Stimulated activated CD4-positive, alpha-beta T cell treated with anti-CD3 and anti-CD28 coated beads, Interleukin-1b, Interleukin-23, amount 100 ng/mL, for 1 hour (primary cell): ENCODE measurements around the gene SENP5.

Experiments used
- DNase-seq, 2 donors: peaks; one replicate each; pipeline ENCODE4 v3.0.0-alpha.2; 2020; ENCODE audit warnings: low read depth in 2 of 2

The SENP5 gene

DNA sequence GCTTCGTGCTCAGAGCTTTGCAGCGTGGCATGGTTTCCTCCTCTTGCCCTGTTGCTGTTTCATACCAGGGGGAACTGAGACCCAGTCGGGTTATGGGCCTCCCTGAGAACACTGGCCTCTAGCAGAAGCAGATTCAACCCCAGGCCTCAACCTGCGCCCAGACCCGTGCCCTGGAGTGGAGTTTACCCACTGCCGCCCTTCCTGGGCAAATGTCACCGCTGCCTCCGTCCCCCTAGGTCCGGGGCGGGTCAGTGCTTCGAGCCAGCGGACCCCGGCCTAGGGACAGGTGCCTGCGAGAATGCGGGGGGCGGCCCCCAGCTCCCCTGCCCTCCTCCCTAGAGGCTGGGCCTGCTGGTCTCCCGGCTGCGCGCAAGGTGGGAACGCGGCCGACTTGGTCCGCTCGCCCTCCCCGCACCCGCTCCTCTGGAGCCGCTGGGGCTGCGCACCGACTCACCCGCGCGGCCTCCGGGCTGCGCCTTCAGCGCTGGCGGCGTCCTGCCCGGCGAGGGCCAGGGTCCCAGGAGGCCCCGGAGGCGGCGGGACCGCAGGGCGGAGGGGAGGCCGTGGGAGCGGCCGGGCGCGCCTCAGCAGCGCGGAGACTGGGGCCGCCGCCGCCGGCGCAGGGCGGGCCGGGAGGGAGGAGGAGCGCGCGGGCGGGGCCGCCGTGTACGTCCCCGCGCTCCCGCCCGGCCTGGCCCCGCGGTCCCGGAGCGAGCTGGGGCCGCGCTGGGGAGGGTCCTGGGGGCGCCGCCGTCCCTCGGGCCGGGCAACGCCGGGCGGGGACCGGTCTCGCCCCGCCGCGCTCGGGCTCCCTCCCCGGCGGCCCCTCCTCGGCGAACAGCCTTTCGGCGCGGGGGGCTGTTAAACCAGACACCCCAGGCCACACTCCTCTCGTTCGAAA lies 100.8 kb downstream of the SENP5 start, which contains the start of gene PIGZ:
TSS of gene PIGZ (minus strand) at position 601 of the 901 bp plus-strand sequence. CDS start 16,802 bp downstream, outside the sequence.
- DNase-seq = no peak

DNA sequence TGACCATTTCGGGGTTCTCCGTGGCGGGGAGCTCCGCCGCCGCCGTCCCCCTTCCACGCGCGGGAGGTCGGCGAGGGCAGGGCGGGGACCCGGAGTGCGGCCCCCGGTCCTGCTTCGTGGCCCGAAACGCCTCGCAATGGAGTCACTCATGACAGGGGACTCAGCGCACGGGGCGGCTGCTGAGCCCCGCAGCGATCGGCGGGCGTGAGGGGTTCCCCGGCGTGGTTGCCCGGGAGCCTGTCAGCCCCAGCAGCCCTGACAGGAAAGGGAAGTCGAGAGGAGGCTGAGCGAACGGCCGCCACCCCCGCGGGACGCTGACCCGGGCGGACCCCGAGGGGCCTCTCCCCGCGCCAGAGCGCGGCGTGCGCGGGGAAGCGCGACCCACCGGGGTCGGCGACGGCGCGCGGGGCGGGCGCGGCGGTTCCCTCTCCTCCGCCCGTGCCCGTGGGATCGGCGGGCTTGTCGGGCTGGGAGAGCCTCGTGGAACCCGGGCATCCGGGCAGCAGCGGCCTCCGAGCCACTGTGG lies 101.5 kb downstream of the SENP5 start:
- no peak for DNase-seq

- DNase-seq = peak; percentile 29 to 48
These were observed 102.2 kb downstream of the SENP5 start for GRCh38 chr3:196969660-196970546.

- DNase-seq = no peak
These were observed 102.9 kb downstream of the SENP5 start for GRCh38 chr3:196970547-196971093.

GRCh38 chr3:196971094-196971698 lies 103.5 kb downstream of the SENP5 start:
- DNase-seq = no peak

GRCh38 chr3:196974661-196975060 lies 106.9 kb downstream of the SENP5 start:
- no peak for DNase-seq

GRCh38 chr3:196975349-196975748 lies 107.6 kb downstream of the SENP5 start:
- DNase-seq = no peak

DNA sequence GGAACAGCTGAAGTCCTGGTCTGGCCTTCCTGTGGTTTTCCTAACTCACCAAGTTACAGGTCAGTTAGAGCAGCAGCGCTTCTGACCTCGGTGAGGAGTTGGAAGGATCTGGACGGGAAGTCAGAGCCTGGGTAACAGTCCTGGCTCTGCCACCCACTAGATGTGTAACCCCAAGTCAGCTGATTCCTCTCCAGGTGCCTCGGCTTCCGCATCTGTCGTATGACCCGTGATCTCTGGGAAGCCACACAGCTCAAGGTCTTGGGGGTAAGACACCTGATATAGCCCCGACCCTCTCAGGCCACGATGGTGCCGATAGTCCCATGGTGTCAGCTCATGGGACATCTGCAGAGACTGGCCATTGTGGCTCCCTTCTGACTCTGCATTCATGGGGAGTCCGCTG lies 109.2 kb downstream of the SENP5 start:
- no peak for DNase-seq

GRCh38 chr3:196979545-196979944 lies 111.8 kb downstream of the SENP5 start:
- no peak for DNase-seq

DNA sequence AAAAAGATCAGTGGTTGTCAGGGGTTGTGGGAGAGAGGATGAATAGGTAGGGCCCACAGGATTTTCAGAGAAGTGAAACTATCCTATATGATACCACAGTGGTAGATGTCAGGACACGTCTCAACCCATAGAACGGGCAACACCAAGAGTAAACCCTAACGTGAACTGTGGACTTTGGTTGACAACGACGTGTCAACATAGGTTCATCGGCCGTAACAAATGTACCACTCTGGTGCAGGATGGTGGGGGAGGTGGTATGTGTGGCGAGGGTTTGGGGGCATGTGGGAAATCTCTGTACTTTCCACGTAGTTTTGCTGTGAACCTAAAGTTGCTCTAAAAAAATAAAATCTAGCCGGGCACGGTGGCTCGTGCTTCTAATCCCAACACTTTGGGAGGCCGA lies 113.9 kb downstream of the SENP5 start:
- DNase-seq = no peak

DNA sequence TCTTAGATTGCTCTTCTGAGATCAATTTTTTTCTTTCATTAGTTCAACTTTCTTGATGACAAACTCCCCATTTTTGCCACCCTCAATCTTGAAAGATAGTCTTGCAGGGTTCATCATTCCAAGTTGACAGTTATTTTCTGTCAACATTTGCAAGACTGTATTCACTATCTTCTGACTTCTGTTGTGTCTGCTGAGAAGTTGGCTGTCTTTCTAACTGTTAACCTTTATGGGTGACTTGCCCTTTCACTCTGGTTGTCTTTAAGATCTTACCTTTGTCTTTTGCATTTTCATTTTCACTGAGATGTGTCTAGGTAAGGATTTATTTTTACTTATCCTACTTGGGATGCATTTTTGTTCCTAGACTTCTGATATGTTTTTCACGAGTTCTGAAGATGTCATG lies 115.5 kb downstream of the SENP5 start:
- DNase-seq = no peak
